ENCODE measurements around the gene RCBTB1. TPM values are rescaled to one million over a fixed set of nuclear protein-coding genes. Genes with fewer than 3 reads are reported as not detected.

RCBTB1 gene
- total RNA-seq, 1 experiment from 2014 or later = 5.4 TPM

DNA sequence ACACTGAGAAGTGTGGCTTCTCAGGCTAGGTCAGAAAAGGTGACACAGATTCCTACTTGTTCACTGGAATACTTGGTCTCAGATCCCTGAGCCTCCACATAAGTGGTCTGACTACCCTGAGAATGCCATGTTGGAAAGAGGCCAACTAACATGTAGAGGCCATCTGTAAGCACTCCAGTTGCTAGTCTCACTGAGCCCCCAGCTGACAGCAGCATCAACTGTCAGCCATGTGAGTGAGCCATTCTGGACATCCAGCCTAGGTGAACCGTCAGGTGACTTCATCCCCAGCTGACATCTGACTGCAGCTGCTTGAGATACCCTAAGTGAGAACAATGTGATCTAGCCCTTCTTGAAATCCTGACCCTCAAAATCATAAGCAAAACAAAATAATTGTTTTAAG, 24.8 kb upstream of the RCBTB1 start:
- Histone ChIP-seq H3K4me3 (ENCODE audit: low read length) (no peak overlapping the region), H3K27me3 (ENCODE audit: low read length) (no peaks in the 10 kb centered on the region), H3K4me1 (ENCODE audit: insufficient read depth, low read length) (no peaks in the 10 kb centered on the region), H3K9me2 (replicated peaks; ENCODE audit: low read length) (no peaks in the 10 kb centered on the region), H3K4me2 (ENCODE audit: low read length) (no peak overlapping the region), H3K27ac (ENCODE audit: low read length) (no peak overlapping the region), H4K20me1 (ENCODE audit: low read length) (no peaks in the 10 kb centered on the region), H3K36me3 (ENCODE audit: low read depth, low read length) (no peaks in the 10 kb centered on the region), H3K9me3 (ENCODE audit: low read length) (no peaks in the 10 kb centered on the region), H3F3A (ENCODE audit: low read length, unreplicated experiment) (no peaks in the 10 kb centered on the region), H3K79me2 (ENCODE audit: low read length) (no peaks in the 10 kb centered on the region), H3K9ac (ENCODE audit: low read length) (no peak overlapping the region), H2AFZ (ENCODE audit: low read length) (no peak overlapping the region)
- no TSS peak for BruUV-seq (replicated peaks)
- DNase-seq (no peak), ATAC-seq (no peak)
- POLR2A ChIA-PET (ENCODE audit: unreplicated experiment) = no interaction called here
- CTCF ChIA-PET = no interaction called here
- intact Hi-C loops (cut with micrococcal nuclease) = no loop called here
- TF ChIP-seq EZH2 (IDR thresholded peaks at IDR 0.05; ENCODE audit: low read length, unreplicated experiment) (no peak), EZH2phosphoT487 (IDR thresholded peaks at IDR 0.05; ENCODE audit: borderline replicate concordance, low read length) (no peak)
- TF ChIP-seq, protein P1, sequence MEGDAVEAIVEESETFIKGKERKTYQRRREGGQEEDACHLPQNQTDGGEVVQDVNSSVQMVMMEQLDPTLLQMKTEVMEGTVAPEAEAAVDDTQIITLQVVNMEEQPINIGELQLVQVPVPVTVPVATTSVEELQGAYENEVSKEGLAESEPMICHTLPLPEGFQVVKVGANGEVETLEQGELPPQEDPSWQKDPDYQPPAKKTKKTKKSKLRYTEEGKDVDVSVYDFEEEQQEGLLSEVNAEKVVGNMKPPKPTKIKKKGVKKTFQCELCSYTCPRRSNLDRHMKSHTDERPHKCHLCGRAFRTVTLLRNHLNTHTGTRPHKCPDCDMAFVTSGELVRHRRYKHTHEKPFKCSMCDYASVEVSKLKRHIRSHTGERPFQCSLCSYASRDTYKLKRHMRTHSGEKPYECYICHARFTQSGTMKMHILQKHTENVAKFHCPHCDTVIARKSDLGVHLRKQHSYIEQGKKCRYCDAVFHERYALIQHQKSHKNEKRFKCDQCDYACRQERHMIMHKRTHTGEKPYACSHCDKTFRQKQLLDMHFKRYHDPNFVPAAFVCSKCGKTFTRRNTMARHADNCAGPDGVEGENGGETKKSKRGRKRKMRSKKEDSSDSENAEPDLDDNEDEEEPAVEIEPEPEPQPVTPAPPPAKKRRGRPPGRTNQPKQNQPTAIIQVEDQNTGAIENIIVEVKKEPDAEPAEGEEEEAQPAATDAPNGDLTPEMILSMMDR (conservative IDR thresholded peaks at IDR 0.05; ENCODE audit: low read depth, low read length) = no peak

DNA sequence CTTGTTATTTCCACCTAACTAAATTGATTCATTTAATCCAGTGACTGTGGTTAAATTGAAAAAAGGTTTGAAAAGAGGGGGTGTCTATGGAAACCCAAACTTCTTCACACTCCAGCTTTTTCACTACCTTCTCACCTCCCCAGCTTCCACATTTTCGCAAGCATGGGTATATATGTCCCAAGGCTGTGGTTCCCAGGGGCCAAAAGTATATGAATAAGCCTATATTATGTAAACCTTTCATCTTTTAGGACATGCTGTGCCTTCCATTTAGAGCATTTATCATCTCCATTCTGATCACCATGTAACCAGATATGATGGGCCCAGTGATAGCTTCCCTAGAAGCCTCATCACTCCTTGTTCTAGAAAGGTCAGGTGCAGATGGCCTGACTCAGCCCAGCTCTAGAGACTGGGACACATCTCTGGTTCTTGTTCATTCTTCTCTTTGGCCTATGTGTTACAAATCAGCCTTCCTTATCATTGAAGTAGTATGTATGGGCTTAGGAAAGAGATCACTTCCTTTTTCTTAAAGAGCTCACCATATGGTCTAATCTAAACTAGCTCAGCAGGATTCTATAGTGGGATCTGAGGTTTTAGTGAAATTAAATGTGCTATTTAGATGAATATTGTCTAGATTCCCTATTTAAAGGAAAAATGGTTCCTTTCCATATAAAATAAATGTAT, 23.4 kb upstream of the RCBTB1 start:
- no peaks in the 10 kb centered on the region for H3K27me3 ChIP-seq (ENCODE audit: low read length)
- ChIA-PET POLR2A (ENCODE audit: unreplicated experiment) (no interaction called here), CTCF (no interaction called here)
- no peaks in the 10 kb centered on the region for H3K36me3 ChIP-seq (ENCODE audit: low read depth, low read length)
- DNase-seq = no peak
- H3K4me1 ChIP-seq (ENCODE audit: insufficient read depth, low read length) = no peaks in the 10 kb centered on the region
- no peaks in the 10 kb centered on the region for H3K9me2 ChIP-seq (replicated peaks; ENCODE audit: low read length)
- H3K9ac ChIP-seq (ENCODE audit: low read length) = no peak overlapping the region
- no peaks in the 10 kb centered on the region for H3F3A ChIP-seq (ENCODE audit: low read length, unreplicated experiment)
- no peak overlapping the region for H3K27ac ChIP-seq (ENCODE audit: low read length)
- no peaks in the 10 kb centered on the region for H3K9me3 ChIP-seq (ENCODE audit: low read length)
- intact Hi-C loops (cut with micrococcal nuclease) = loop anchor here (5.0 to 10.0 kb wide), 2 partner anchors 84 to 111 kb away; partner anchors contain the start of gene PHF11
- no peak overlapping the region for H3K4me2 ChIP-seq (ENCODE audit: low read length)
- TF ChIP-seq, protein P1 (conservative IDR thresholded peaks at IDR 0.05; ENCODE audit: low read depth, low read length) = no peak
- no peak for TF ChIP-seq EZH2phosphoT487 (IDR thresholded peaks at IDR 0.05; ENCODE audit: borderline replicate concordance, low read length)
- no peak for TF ChIP-seq EZH2 (IDR thresholded peaks at IDR 0.05; ENCODE audit: low read length, unreplicated experiment)
- no peak overlapping the region for H3K4me3 ChIP-seq (ENCODE audit: low read length)
- no peaks in the 10 kb centered on the region for H3K79me2 ChIP-seq (ENCODE audit: low read length)
- no peaks in the 10 kb centered on the region for H4K20me1 ChIP-seq (ENCODE audit: low read length)
- no peak for ATAC-seq
- H2AFZ ChIP-seq (ENCODE audit: low read length) = no peak overlapping the region
- no TSS peak for BruUV-seq (replicated peaks)

DNA sequence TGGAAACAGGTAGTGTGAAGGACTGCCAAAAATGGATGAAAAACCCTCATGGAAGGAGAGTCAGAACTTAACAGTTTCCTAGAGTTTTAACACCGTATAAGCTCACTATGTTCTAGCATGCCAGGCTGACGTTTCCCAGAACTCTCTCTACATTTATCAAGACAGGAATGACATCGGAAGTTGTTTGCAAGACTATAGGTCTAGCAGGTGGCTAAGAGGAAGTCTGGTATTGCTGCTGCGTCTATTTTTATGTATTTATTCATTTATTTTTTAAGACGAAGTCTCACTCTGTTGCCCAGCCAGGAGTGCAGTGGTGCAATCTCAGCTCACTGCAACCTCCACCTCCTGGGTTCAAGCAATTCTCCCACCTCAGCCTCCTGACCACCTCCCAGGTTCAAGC, 22.4 kb upstream of the RCBTB1 start:
- no peak overlapping the region for H3K9ac ChIP-seq (ENCODE audit: low read length)
- H3K36me3 ChIP-seq (ENCODE audit: low read depth, low read length) = no peaks in the 10 kb centered on the region
- no peaks in the 10 kb centered on the region for H3K27me3 ChIP-seq (ENCODE audit: low read length)
- ChIA-PET POLR2A (ENCODE audit: unreplicated experiment) (no interaction called here), CTCF (no interaction called here)
- H3K4me2 ChIP-seq (ENCODE audit: low read length) = no peak overlapping the region
- ATAC-seq = no peak
- intact Hi-C loops (cut with micrococcal nuclease) = loop anchor here (1.0 to 10.0 kb wide), 6 partner anchors 47 to 306 kb away; partner anchors contain the start of genes CAB39L, PHF11 and SETDB2
- no TSS peak for BruUV-seq (replicated peaks)
- no peak for DNase-seq
- no peaks in the 10 kb centered on the region for H3K9me3 ChIP-seq (ENCODE audit: low read length)
- H2AFZ ChIP-seq (ENCODE audit: low read length) = no peak overlapping the region
- H3K4me1 ChIP-seq (ENCODE audit: insufficient read depth, low read length) = peaks cover 8% of the 10 kb centered on the region
- H3K27ac ChIP-seq (ENCODE audit: low read length) = no peak overlapping the region
- TF ChIP-seq, protein P1 (conservative IDR thresholded peaks at IDR 0.05; ENCODE audit: low read depth, low read length) = no peak
- TF ChIP-seq EZH2phosphoT487 (IDR thresholded peaks at IDR 0.05; ENCODE audit: borderline replicate concordance, low read length) = no peak
- TF ChIP-seq EZH2 (IDR thresholded peaks at IDR 0.05; ENCODE audit: low read length, unreplicated experiment) = no peak
- H4K20me1 ChIP-seq (ENCODE audit: low read length) = no peaks in the 10 kb centered on the region
- no peaks in the 10 kb centered on the region for H3K79me2 ChIP-seq (ENCODE audit: low read length)
- no peaks in the 10 kb centered on the region for H3F3A ChIP-seq (ENCODE audit: low read length, unreplicated experiment)
- H3K4me3 ChIP-seq (ENCODE audit: low read length) = no peak overlapping the region
- H3K9me2 ChIP-seq (replicated peaks; ENCODE audit: low read length) = no peaks in the 10 kb centered on the region
